Bronchial epithelial cell (primary cell): ENCODE data around the gene IQCE. TPM values are rescaled to one million over a fixed set of nuclear protein-coding genes. Genes with fewer than 3 reads are reported as not detected.

Source experiments
- DNase-seq: peaks from one replicate; pipeline ENCODE4 v3.0.0-alpha.2; 2010; ENCODE audit warnings: low read depth
- FAIRE-seq: peaks from 2 replicates; lab custom pipeline; 2011; peaks lifted over from hg19 to GRCh38; lab: Jason Lieb, UNC
- H3K27me3 ChIP-seq: 2 replicates; pipeline ENCODE4 v1.5.1; 2011; ENCODE audit warnings: low read length; ENCODE audit not compliant: control insufficient read depth, insufficient read depth
- H3K36me3 ChIP-seq: 2 replicates; pipeline ENCODE4 v1.5.1; 2011; ENCODE audit warnings: low read length; ENCODE audit not compliant: control insufficient read depth, insufficient read depth
- H3K4me3 ChIP-seq: 2 replicates; pipeline ENCODE4 v1.5.1; 2011; ENCODE audit warnings: mild to moderate bottlenecking, low read depth, low read length, control low read depth
- total RNA-seq: library from RNA; depleted of rRNA; stranded (reverse); fragments of >200 nt; gene quantifications from 2 replicates; pipeline ENCODE4 v1.2.1, GENCODE V29; 2014
- TF ChIP-seq, protein P1 (sequence below): IDR thresholded peaks from 2 replicates; pipeline ENCODE4 v1.5.1; 2011; ENCODE audit warnings: mild to moderate bottlenecking, moderate library complexity, low read length, control low read depth, inconsistent platforms; ENCODE audit not compliant: insufficient read depth, severe bottlenecking

IQCE gene
- total RNA-seq, 1 donor from 2014 or later, result 6.3 TPM

DNA sequence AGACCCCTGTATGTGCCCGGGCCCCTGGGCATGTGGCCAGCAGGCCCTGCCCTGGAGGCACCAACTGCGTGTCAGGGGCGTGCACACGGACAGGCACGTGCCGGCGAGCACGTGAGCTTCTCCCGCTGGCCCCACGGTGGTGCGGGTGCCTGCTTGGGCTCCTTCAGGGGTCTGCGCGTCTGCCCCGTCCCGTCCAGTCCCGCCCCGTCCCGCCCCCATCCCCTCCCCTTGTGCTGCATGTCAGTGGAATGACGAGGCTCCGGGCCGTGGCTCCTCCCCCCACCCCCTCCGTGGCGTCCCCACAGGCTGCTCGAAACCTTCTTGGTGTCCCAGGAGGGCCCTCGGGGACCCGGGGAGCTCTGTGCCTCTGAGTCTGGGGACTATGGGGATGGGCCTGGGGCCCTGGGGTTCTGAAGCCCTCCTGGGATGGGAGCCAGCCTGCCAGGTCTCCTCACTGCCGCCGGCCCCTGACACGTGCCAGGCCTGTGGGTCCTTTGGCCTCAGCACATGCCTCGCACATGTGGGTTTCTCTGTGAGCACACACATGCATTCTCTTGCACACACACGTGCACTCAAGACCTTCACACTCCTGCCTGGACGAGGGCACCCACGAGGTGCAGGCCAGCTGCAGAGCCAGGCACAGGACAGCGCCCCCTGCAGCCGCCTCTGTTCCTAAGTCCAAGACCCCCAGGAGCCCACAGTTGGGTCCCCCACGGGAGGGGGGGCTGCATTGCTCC is 101.7 kb downstream of the IQCE start:
- Histone ChIP-seq H3K4me3 (no peak overlapping the region), H3K27me3 (no peaks in the 10 kb centered on the region), H3K36me3 (peaks cover 14% of the 10 kb centered on the region)
- DNase-seq (no peak), FAIRE-seq (no peak)
- TF ChIP-seq, protein P1, sequence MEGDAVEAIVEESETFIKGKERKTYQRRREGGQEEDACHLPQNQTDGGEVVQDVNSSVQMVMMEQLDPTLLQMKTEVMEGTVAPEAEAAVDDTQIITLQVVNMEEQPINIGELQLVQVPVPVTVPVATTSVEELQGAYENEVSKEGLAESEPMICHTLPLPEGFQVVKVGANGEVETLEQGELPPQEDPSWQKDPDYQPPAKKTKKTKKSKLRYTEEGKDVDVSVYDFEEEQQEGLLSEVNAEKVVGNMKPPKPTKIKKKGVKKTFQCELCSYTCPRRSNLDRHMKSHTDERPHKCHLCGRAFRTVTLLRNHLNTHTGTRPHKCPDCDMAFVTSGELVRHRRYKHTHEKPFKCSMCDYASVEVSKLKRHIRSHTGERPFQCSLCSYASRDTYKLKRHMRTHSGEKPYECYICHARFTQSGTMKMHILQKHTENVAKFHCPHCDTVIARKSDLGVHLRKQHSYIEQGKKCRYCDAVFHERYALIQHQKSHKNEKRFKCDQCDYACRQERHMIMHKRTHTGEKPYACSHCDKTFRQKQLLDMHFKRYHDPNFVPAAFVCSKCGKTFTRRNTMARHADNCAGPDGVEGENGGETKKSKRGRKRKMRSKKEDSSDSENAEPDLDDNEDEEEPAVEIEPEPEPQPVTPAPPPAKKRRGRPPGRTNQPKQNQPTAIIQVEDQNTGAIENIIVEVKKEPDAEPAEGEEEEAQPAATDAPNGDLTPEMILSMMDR, result peak; percentile 15

DNA sequence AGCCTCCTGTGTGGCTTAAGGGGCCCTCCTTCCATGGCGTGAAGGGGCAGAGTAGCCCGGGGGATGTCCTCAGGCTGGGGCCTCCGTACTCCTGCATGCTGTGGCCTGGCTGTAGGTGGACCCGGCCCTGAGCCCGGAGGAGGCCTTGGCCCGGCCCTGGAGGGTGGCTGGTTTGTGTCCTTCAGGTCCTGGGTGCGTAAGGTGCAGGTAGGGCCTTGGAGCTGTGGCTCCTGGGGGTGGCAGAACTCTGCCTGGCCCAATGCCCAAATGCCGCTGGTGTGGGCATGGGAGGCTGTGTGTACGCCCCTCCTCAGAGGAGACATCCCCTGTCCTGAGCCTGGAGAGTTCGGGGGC is 102.3 kb downstream of the IQCE start:
- FAIRE-seq, result no peak
- TF ChIP-seq, protein P1, result no peak
- H3K4me3 ChIP-seq, result no peak overlapping the region
- H3K36me3 ChIP-seq, result peaks cover 14% of the 10 kb centered on the region
- H3K27me3 ChIP-seq, result no peaks in the 10 kb centered on the region
- no peak for DNase-seq

DNA sequence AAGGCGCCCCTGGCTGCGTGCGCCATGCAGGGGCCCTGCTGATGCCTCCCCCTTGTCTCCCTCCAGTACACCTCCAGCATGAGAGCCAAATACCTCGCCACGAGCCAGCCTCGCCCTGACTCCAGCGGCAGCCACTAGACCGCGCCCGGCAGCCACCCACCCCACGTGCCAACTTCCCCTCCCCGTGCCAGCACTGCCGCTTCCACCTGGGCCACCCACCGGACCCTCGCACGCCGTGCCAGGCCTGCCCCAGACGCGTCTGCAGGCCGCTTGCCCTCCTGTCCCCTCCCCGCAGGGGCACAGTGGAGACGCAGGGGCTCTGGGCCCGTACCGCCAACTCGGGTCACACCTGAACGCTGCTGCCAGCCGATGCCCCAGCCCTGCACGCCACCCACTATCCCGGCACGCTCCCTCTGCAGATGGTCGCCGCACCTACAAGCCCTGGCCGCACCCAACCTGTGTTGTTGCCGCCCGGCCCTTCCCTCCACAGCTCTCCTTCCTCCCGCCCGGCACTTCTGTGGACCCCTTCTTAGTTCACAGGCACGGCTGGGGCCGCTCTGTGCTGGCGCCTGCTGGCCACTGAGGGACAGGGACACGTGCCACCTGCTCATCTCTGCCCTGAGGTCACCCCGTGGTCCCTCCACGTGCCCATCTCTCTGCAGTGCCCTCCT is 103.0 kb downstream of the IQCE start:
- peaks cover 9% of the 10 kb centered on the region for H3K36me3 ChIP-seq
- TF ChIP-seq, protein P1, result peak; percentile 1
- FAIRE-seq (no peak), DNase-seq (no peak)
- no peak overlapping the region for H3K4me3 ChIP-seq
- H3K27me3 ChIP-seq, result no peaks in the 10 kb centered on the region

DNA sequence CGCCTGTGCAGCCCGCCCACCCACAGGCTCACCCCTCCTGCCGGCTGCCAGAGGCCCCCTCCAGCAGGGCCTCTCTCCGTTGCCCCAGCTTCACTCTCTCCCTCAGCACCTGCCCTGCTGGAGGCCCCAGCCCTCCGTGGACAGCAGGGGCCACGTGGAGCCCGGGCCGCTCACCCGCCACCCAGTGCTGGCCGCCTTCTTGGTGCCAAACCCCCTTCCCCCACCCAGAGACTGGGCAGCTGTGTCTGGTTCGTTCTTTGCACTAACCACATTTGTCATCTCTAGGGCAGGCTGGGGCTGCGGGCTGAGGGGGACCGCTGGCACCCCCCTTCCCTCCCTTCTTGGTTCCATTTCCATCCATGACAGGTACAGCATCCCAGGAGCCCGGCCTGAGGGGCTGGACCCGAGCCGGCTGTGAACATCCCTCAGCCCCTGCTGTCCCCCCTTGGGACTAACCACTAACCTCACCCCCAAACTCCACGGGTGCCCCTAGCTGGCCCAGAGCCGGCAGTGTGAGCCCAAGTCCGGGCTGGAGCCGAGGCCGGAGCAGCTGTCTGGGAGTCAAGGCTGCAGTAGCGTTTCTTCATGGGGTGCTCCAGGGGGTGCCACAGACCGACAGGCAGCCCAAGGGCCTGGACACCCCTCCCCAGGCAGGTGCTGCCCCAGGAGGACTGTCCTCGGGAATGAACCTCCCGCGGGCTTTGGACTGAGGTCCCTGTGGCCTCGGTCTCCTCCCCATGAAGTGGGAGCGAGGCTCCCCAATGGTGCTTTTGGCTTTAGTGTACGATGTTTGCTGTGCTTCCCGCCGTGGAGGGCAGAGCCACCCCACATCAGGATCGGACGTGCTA is 103.7 kb downstream of the IQCE start:
- DNase-seq (no peak), FAIRE-seq (no peak)
- H3K27me3 ChIP-seq, result no peaks in the 10 kb centered on the region
- TF ChIP-seq, protein P1, result no peak
- peaks cover 8% of the 10 kb centered on the region for H3K36me3 ChIP-seq
- H3K4me3 ChIP-seq, result no peak overlapping the region

DNA sequence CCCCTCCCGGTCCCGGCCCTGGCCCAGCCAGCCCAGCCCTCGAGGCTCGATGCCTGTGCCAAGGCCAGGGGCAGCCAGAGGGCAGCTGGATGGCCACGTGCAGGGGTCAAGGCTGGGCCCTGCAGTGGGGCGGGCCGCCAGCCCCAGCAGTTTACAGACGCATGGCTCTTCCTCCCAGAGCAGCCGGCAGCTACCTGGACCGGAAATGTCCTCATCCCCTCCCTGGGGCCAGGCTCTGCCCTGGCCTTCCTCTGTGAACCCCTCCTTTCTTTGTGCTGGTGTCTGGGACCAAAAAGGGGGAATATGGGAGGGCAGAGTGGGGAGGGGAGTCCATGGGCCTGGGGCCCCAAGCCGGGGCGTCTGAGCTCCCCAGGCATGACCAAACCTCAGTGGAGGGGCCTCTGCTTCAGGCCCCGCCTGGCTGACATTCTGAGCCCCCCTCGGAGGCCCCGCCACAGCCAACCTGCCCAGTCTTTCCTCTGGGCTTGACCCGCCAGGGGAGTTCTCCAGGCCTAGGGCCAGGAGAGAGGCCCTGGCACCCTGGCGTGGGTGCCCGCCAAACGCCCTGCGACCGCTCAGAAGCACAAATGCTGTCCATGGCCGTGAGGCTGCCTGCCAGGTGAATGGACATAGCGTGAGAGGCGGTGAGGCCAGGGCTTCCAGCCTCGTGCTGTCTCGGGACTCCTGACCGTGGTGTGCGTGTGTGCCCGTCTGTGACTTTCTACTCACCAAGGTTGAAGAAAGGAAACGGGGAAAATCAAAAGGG is 104.5 kb downstream of the IQCE start:
- Histone ChIP-seq H3K36me3 (peaks cover 4% of the 10 kb centered on the region), H3K4me3 (no peak overlapping the region), H3K27me3 (no peaks in the 10 kb centered on the region)
- FAIRE-seq (no peak), DNase-seq (no peak)
- TF ChIP-seq, protein P1, result no peak
